Fibroblast of skin of right biceps (primary cell): ENCODE data around the gene NAAA.
"Not testable (repeated sequence)": the region's sequence is repeated elsewhere in the genome, so short reads cannot be mapped to it uniquely, and the experiment has no call there.

Experiments used
- DNase-seq: peaks from one replicate; pipeline ENCODE4 v3.0.0-alpha.2; 2013

The NAAA gene

GRCh38 chr4:75916091-75916661 is 24.6 kb downstream of the NAAA start:
- peak; percentile 48 for DNase-seq

DNA sequence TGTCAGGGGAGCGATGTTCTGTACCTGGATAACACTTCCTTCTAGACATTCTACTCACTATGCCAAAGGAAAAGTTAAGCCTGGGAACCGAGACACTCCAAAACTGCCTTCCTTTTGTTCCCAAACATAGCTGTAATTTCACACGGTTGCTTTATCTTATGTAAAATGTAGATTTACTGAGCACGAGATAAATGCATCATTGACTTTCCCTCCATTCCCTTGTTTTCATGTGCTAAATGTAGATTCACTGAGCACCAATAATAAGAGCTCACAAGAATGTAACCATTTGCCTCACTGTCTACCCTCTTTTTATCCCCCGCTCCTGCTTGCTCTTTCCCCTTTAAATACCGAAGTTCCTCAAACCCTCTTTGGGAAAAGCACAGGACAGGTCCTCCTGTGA is 27.8 kb downstream of the NAAA start:
- DNase-seq, result no peak

DNA sequence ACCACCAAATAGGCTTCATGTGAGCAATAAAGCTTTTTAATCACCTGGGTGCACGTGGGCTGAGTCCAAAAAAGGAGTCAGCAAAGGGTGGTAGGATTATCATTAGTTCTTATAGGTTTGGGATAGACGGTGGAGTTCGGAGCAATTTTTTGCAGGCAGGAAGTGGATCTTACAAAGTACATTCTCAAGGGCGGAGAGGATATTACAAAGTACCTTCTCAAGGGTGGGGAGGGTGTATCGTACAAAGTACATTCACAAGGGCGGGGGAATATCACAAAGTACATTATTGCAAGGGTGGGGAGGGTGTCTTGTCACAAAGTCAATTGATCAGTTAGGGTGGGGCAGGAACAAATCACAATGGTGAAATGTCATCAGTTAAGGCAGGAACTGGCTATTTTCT is 30.0 kb downstream of the NAAA start:
- not testable (repeated sequence) for DNase-seq

DNA sequence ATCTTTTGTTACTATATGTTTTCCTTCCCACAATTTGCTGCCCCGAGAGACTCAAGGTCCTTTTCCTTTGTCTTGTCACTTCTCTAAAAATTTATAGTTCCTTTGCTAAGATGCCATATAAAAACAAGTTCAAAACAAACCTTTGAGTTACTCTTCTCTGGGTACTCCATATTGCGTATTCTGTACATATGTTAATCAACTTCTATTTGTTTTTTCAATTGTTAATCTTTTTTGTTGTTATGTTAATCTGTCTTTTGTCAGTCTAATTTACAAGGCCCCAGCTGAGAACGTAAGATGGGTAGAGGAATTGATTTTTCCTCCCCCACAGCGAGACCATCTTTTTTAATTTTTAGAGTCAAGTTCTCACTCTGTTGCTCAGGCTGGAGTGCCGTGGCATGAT is 31.4 kb downstream of the NAAA start:
- no peak for DNase-seq

GRCh38 chr4:75908555-75908954 is 32.3 kb downstream of the NAAA start:
- DNase-seq, result no peak

- DNase-seq, result no peak
These were observed 32.8 kb downstream of the NAAA start for GRCh38 chr4:75907966-75908365.

DNA sequence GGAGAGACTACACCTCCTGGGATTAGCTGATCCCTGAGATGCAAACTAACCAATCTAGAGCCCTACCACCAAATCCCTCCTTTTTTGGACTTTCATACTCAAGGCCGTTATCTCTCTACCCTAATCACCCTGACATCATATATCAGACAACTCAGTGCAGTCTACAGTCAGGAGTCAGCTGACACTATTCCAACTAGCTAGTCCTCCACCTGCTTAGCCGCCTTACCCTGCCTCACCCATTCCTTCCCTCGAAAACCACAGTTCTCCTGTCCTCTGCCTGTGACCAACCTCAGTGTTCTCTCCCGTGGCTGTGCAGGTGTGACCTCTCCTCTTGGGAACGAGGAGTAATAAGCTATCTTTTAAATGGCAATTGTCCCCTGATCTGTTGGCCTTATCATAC is 36.7 kb downstream of the NAAA start:
- DNase-seq, result no peak

DNA sequence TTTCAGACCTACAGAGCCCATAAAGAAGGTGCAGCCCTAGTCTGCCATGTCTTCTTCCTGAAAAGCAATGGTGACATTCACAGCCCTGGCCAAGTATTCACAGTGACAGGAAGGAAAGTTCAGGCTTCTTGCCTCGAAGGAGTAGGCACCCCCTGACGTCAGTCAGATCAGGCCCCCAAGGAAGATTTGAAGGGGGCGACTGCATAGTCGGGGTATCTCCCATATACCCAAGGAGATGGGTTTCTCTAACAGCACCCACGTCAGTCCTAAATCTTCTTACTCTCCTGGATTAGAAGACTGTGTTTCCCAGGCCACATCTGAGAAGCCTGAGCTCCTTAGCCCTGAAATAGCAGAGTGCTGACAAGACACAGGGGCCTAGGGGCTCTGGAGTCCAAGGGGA is 38.5 kb downstream of the NAAA start, which contains the start of gene PPEF2:
Gene PPEF2, minus strand, starts transcription at position 101 of the 400 bp plus-strand sequence. CDS start 6,127 bp downstream, outside the sequence.
- no peak for DNase-seq

GRCh38 chr4:75898536-75898935 is 42.3 kb downstream of the NAAA start:
- DNase-seq, result no peak

DNA sequence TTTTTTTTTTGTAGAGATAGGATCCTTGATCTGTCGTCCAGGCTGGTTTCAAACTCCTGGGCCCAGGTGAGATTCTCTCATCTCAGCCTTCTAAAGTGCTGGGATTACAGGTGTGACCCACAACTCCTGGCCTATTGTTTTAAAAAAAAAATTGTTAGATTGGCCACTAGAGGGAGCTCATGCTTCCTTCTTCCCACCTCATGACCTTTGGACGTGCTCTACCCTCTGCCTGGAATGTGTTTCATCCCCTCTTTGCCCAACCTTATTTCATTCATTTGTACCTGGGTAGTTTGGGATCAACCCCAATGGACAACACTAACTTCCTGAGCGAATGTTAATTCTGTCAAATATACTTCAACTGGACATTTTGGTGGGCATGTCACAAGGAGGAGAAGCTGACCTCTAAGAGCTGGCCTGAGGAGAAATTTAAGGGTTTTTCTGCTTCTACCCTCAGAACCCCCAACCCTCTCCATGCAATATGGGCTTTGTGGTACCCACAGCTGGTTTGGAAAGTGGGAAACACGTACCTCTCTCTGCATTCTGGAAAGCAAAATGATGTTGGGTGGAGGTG is 45.0 kb downstream of the NAAA start:
- DNase-seq, result peak; percentile 18

- no peak for DNase-seq
These were observed 48.3 kb downstream of the NAAA start for GRCh38 chr4:75892508-75892907.

DNA sequence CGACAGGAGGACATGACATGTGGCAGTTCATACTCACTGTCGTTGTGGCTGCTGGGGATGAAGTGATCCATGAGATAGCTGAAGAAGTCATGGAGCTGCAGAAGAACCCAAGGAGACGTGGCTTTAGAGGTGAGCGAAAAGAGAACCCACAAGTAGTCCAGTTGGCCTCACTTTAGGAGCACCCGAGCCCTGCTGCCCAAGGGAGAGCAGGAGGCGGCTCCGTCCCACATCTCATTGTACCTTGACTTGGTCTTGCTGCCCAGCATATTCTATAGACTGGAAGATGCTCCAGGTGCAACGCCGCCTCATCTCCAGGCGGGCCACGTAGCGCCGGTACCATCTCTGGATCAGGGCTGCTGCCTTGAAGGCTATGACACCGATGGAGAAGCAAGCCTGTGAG is 49.2 kb downstream of the NAAA start:
- no peak for DNase-seq

- no peak for DNase-seq
These were observed 51.1 kb downstream of the NAAA start for GRCh38 chr4:75889537-75890199.

- DNase-seq, result no peak
These were observed 54.7 kb downstream of the NAAA start for GRCh38 chr4:75886104-75886503.

GRCh38 chr4:75881476-75881875 is 59.3 kb downstream of the NAAA start:
- no peak for DNase-seq

DNA sequence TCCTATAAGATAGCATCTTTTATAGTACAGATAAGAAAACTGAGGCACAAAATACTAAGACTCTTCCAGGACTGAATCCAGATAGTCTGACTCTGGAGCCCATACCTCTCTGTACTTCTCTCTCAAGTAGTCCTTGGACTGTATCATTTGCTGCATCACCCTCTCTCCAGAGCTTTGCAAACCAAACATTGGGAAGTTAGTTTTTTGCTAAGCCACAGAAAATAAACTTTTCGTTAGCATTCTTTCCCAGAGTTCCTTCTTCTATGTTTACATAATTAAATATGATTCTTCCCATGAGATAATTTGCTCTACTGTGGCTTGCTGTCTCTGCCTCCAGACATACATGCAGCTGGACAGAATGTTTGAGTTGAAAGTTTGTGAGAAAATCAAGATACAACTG is 60.5 kb downstream of the NAAA start:
- no peak for DNase-seq

DNA sequence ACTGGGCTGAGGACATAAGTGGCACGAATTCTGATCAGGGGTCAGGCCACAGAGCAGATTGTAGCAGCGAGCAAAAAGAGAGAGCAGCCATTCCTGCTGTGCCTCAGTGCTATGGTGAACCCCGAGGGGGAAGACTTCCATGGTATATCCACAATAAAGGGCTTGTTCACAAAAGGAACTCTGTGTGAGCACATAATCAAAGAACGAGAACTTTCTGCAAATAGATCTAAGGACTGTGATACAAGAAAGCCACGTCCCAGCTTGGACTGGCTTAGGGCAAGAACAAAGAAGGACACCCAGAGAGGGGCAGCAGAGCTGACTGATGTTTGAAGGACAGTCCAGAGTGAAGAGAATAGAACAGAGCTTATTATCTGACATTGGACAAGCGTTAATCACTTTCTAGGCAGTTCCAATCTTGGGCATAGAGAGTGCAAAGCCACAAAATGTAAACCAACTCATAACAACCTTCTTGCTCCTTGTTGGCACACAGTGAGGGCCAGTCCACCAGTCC is 62.5 kb downstream of the NAAA start:
- no peak for DNase-seq

GRCh38 chr4:75876218-75876617 is 64.6 kb downstream of the NAAA start:
- no peak for DNase-seq

GRCh38 chr4:75869100-75869499 is 71.7 kb downstream of the NAAA start:
- DNase-seq, result no peak

DNA sequence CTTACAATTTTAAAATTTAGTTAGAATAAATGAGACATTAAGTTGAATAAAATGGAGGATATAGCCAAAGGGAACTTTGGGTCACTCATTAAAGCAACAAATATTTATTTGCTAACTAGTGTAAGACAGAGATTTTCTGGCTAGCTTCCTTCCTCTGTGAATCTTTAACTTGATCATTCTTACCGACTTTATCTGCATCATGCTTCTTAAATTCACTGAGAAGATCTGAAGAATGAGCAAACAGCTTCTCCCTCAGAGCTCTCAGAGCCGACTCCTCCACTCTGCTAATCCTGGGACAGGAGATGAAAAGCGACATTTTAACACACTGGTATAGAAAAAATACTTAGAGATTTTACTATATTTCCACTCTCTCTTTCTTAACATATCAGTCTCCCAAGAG is 73.7 kb downstream of the NAAA start:
- DNase-seq, result no peak
